Activated CD4-positive, alpha-beta T cell treated with anti-CD3 and anti-CD28 coated beads for 1 hour (primary cell): ENCODE measurements around the gene LGR6.

ENCODE experiments used
- DNase-seq: peaks from one replicate; pipeline ENCODE4 v3.0.0-alpha.2; 2020

LGR6 gene

DNA sequence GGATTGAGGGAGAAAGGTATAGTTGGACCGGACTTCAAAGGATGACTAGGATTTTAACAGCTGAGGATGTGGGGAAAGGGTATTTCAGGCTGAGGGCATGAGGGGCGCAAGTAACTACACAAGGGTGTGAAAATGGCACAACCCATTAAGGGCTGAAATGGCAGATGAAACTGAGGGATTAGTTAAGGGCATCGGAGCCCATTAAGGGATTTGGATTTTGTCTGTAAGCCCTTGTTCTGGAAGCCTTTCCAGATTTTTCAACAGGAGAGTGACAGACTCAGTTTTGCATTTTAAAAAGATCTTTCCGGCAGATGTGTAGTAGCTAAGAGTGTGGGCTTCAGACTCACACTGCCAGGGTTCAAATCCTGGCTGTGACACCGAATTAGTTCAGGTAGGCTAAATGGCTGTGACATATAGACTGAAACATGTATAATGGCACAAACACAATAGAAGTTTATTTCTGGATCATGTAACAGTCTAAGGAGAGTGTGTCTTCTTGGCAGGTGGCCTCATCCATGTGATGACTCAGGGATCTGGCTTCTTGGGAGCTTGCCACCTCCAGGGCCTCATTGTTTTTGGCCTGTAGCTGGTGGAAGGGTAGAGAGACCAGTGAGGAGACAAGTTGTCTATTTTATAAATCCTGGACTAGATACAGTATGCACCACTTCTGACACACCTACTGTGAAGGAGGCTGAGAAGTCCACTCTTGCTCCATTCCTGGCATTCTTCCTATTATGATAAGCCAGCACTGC is 98.5 kb downstream of the LGR6 start:
- DNase-seq = no peak

DNA sequence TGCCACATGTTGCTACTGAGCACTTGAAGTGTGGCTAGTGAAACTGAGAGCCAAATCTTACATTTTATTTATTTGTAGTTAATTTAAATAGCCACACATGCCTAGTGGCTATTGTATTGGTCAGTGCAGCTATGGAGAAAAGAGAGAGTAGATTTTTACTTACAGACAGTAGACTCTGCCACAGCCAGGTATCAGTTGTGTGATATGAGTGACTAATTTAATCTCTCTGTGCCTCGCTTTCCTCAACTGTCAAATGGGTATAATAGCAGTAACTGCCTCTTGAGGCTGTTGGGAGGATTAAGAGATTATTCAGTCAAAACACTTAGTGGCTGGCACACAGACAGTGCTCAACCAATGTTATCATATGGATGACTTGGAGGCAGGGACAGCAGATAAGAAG is 99.2 kb downstream of the LGR6 start:
- no peak for DNase-seq

DNA sequence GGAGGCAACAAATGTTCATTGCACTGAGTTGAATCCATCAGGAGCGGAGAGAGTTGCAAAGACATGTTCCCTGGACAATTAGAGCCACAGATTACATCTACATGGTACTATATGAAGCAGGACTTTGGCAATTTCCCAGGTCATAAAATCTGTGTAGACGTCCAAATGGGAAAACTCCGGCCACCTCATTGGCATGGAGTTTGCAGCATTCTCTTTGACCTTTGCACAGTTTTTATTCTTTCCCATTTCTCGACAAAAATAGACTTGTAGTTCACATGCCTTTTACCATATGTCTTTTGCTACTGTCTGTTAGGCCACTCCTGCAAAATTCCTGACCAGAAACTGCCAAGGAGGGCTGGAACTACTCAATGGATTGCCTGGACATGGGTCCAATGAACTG is 100.0 kb downstream of the LGR6 start:
- DNase-seq = no peak

DNA sequence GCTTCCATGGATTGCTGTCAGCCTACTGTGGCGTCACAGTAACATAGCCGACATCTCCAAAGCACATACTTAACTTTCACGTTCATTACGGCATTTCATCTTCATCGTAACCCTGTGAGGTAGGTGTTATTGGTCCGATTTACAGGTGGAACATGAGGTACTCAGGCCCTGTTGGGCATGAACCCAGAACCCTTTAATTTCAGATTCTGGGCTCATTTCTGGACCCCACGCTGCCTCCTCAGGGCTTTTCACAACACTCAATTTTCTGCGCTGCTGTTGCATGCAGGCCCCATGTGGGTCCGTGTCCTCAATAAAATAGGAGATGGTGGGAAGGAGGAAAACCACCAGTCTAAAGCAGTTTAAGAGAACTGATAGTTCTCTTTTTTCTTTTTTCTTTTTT is 108.6 kb downstream of the LGR6 start:
- DNase-seq = no peak

DNA sequence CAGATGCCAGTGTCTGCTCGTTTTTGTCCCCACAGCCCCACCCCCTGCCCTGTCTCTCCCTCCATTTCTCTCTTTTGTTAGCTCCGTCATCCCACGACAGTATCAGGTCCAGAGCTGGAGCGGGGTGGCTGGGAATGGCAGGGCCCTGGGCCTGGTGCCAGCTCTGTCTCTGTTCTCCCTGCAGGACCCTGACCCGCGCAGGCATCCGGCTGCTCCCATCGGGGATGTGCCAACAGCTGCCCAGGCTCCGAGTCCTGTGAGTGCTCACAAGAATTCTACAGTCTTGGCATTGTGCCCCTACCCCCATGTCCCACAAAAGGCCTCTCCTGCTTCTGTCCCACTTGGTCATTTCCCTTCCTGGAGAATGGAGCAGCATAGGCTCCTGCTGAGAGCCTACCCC is 110.8 kb downstream of the LGR6 start:
- no peak for DNase-seq

DNA sequence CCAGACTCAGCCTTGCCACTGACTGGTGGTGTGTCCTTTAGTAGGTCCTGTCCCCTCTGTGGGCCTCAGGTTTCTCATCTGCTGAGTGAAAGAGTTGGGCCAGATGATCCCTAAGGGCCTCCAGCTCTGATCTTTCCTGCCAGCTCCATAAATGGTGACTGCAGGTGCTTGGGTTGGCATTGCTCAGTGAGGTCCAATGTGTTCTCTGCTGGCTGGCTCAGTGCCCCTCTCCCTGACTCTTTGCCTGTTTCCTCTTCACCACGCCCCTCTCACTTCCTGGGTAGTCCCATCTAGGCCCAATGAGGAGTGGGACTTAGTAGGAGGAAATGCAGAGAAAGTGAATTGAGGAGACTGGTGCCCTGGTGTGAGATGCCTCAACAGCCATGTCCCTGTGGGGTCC is 111.6 kb downstream of the LGR6 start:
- DNase-seq = no peak

DNA sequence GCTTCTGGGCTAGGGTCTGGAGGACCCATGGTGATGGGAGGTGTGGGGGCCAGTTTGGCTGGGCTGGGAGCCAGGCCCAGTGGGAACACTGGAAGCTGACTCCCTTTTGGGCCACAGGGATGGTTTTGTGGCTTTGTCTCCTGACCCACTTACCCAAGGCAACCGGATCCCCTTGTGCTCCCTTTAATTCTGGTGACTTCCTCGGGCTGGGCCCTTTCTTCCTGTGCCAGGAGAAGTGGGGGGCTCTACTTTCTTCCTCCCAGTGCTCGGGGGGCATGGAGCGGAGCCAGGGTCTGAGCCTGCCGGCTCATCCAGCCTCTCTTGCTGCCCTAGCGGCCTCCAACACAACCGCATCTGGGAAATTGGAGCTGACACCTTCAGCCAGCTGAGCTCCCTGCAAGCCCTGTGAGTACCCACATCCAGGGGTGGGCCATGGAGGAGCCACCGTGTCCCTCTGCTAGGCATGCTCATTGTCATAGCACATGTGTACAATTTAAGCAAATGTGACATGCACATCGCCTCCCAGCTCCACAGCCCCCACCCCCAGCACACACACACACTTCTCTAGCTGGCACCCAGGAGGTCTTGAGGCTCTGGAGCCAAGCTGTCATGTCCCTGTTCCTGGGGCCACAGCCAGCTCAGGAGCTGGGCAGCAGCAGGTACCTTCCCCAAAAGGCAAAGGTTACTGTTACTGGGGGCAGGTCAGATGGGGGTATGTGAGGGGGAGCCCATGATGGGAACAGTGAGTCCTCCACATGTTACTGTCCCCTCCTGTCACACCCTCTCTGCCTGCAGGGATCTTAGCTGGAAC is 113.1 kb downstream of the LGR6 start:
- no peak for DNase-seq

DNA sequence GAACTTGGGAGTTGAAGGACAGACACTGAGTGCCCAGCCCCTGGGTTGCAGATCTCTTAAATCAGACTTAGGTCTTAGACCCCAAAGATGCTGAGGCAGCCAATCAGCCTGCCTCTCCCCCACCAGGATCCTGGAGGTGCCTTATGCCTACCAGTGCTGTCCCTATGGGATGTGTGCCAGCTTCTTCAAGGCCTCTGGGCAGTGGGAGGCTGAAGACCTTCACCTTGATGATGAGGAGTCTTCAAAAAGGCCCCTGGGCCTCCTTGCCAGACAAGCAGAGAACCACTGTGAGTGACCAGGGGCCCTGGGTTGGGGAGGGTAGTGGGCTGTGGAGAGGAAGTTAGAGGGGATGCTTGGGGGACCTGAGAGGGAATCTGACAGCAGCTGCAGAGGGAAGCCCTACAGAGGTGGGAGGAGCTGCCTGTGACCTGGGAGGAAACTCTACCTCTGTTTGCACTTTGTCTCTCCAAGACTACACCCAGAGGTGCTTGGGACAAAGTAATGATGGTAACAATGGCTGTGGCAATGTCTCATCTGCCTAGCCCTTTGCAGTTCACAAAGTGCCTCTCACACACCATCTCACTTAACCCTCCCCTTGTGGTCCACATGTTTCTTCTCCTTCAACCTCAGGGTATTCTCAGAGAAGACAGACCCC is 116.6 kb downstream of the LGR6 start:
- no peak for DNase-seq

DNA sequence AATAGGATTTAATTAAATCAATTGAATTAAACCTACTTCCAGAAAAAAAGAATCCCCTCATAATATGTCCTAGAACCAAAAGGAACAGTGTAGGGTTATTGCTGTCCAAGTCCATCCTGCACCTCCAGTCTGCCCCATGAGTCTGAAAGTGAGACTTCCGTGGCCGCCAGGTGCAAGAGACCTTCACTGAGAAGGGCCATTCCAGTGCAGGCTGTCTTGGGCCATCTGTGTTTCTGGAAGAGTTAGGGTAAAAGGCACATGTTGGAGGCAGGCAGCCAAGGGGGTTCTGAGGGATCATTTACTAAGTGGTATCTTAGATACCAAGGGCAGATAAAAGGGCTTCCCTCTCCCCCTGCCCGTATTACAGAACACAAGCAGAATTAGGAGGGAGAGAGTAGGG is 117.1 kb downstream of the LGR6 start:
- DNase-seq = no peak

DNA sequence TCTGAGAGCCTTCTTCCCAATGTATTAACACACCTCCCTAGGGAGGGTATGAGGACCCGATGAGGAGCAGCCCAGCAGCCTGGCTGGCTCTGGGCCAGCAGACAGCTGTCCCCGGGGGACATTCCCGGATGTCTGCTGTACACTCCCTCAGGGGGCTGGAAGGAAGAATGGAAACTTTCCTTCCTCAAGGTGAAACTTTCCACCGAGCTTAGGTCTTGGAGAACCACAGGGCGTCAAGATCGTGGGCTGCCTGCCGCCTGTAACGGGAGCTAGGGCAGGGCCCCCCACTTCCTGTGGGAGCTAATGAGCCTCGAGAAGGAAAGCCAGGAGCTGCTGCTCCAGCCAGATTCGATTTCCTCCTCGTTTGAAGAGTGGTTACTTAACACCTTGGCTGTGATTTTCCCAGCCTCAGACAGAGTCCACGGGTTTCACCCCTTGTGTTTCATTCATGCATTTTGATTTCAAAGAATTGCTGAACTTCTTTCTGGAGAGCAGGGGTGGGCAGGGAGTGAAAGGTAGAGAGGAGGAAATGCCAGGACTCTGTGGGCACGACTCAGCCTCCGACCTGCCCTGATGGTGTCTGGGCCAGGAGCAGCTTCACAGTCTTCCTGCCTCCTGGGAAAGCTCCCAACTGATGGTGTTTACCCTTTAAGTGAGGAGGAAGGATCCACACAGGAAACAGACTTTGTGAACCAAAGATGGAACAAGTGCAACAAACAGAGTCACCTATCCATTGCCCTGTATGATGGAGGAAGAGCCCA is 118.5 kb downstream of the LGR6 start:
- DNase-seq = no peak

DNA sequence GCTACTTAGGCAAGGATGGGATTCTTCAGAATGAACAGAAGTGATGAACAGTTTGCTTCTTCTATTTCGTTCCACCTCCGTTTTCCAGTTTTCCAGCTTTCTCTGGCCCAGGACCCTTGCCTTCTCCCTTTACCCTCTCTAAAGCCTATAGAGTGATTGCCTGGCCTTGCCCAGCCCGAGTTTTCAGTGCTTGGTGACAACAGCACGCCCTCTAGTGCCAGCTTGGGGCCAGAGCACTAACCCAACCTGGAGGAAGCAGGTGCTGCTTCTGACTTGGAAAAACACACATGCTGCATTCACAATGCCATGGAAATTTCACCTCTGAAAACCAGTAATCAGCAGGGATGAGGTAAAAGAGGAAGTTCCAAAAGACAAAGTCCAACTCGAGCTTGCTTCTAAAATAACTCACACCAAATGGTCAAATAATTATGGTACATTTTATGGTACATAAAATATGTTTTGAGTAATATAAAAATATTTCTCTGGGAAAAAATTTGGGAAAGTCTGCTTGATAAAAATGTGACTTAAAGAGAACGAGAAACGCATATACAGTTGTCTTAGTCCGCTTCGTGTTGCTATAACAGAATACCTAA is 122.1 kb downstream of the LGR6 start:
- DNase-seq = peak; percentile 58

DNA sequence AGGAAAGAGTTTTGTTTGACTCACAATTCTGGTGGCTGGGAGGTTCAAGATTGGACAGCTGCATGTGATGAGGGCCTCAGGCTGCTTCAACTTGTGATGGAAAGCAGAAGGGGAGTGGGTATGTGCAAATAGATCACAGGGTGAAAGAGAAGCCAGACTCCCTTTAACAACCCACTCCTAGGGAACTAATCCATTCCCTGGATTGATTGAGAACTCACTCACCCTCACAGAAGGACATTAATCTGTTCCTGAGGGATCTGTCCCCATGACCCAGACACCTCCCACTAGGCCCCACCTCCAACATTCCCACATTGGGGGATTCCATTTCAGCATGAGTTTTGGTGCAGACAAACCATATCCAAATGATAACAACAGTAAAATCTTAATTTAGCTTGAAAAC is 122.6 kb downstream of the LGR6 start:
- no peak for DNase-seq

DNA sequence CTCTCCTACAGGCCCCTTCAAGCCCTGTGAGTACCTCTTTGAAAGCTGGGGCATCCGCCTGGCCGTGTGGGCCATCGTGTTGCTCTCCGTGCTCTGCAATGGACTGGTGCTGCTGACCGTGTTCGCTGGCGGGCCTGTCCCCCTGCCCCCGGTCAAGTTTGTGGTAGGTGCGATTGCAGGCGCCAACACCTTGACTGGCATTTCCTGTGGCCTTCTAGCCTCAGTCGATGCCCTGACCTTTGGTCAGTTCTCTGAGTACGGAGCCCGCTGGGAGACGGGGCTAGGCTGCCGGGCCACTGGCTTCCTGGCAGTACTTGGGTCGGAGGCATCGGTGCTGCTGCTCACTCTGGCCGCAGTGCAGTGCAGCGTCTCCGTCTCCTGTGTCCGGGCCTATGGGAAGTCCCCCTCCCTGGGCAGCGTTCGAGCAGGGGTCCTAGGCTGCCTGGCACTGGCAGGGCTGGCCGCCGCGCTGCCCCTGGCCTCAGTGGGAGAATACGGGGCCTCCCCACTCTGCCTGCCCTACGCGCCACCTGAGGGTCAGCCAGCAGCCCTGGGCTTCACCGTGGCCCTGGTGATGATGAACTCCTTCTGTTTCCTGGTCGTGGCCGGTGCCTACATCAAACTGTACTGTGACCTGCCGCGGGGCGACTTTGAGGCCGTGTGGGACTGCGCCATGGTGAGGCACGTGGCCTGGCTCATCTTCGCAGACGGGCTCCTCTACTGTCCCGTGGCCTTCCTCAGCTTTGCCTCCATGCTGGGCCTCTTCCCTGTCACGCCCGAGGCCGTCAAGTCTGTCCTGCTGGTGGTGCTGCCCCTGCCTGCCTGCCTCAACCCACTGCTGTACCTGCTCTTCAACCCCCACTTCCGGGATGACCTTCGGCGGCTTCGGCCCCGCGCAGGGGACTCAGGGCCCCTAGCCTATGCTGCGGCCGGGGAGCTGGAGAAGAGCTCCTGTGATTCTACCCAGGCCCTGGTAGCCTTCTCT is 124.6 kb downstream of the LGR6 start:
- DNase-seq = no peak

DNA sequence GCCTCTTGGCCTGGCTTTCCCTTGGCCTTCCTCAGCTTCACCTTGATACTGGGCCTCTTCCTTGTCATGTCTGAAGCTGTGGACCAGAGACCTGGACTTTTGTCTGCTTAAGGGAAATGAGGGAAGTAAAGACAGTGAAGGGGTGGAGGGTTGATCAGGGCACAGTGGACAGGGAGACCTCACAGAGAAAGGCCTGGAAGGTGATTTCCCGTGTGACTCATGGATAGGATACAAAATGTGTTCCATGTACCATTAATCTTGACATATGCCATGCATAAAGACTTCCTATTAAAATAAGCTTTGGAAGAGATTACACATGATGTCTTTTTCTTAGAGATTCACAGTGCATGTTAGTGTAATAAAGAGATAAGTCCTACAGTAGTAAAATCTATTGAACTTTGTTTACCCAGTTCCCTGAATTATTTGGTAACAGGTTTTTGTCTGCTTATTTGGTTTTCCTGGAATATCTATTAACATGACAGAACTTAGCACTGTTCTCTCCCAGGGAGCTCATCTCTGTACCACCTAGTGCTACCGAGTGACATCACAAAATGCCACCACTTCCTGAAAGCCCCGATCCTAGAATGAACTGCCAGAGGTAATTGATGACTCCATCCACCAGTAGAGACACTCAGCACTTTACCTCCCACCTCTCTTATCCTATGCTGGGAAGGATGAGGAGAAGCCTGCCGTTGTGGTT is 125.9 kb downstream of the LGR6 start:
- no peak for DNase-seq

DNA sequence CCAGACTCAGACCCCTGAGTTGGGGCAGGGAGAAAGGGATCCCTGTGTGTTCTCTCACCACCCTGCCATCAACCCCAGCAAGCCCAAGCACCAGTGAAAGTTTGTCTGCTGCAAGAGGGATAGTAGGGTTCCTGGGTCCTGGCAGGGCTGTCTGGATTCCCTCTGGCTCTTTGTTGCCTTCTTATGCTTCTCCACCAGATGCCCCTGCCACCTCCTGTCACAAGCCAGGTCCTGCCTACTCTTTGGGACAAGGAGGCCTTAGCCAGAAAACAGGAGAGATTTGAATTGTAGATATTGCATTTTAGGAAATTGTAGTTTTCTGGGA is 126.4 kb downstream of the LGR6 start:
- DNase-seq = no peak

DNA sequence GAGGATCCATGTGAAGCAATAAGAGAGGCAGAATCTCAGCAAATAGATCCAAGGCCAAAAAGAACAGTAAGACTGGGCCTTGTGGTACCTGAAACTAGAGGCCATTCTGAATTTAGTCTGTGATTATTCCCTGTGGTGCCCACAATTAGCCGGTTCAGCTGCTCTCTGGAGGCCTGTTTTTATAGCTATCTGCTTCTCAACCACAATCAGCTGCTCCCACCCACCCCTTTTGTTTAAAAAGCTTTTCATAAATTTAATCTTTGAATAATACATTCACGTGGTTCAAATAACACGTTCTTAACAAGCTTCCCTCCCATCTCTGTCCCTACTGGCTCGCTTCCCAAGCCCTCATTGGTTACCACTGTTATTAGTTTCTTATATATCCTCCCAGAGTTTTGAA is 130.1 kb downstream of the LGR6 start:
- DNase-seq = no peak

DNA sequence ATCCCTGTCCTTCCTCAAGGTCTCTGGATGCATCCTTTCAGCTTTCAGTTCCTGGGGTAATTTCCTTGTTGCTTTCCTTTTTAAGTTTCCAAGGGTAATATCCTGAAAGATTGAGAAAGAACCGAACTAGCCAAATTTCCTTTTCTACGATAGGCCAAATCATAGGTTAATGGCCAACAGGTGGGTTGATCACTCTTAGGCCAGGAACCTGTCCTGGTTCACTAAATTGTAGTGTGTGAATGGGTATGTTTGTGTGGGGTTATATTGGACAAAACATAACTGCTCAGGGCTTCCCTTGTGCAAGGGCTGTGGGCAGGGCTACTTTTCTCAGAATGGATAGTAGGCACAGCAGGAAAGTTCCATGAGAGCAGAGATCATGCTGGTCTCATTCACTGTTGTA is 131.0 kb downstream of the LGR6 start:
- no peak for DNase-seq

DNA sequence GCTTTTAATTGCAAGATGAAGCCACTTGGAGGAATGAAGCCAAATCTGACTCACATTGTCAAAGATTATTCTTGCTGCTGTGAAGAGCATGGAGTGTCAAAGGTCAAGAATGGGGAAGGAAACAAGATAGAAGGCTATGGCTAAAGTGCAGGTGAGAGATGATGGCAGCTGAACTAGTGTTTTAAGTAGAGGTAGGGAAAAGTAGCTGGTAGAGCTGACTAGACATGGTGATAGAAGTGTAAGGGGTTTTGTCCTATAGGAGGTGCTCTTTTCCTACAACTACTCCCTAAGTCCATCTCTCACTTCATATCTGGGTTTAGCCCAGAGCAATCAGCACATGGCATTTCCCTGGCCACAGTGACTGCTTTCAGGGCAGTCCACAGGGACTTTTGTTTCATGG is 136.3 kb downstream of the LGR6 start:
- DNase-seq = no peak

DNA sequence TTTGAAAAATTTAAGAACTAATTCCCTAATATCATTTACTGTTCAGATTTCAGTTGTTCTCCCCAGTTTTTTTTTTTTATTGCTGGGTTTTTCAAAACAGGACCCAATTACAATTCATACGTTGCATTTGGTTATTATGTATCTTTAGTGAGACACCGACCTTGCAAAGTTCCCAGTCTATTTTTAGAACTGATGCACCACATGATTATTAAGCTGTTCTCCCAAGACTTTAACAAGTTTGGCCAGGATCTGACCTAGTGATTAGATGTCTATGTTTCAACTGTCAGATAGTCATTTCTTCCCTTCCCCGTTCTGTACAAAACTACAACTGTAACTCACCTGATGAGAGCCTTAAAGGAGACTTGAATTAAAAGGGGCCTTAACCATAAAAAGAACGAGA is 140.3 kb downstream of the LGR6 start:
- DNase-seq = no peak

DNA sequence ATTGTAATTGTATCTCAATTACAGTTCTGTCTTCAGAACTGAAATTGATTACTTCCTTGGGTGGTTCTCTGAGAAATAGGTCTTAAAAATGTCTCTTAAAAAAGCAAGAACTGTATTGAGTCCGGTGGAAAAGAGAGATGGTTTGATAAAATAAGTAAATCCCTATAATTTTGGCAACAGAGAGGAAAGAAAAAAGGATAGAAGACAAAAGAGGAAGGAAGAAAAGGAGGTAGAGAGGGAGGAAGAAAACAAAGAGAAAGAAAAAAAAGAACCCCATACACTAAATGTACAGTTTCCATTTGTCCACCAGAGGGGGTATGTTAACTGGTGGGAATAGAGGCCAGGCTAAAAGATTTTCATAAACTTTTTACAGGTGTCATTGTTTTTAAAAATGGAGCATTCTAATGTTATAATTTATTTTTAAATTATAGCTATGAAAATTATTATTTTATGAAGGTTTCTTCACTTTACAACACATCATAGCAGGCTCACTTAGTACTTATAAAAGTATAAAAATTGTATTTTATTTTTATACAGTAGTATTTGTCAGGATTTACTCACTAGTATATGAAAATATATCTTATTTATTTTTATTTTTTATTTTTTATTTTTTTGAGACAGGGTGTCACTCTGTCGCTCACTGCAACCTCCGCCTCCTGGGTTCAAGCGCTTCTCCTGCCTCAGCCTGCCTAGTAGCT is 150.2 kb downstream of the LGR6 start:
- DNase-seq = no peak
